Astrocyte (in vitro differentiated cells and primary cell): ENCODE measurements around the gene UVRAG. TPM values are rescaled to one million over a fixed set of nuclear protein-coding genes. Genes with fewer than 3 reads are reported as not detected.
A peak's percentile ranks its signal among the peaks of the same experiment; 100 is the strongest.

Experiments
- DNase-seq: peaks from one replicate; pipeline ENCODE4 v3.0.0-alpha.2; 2010; ENCODE audit warnings: low read depth
- FAIRE-seq: peaks from 2 replicates; lab custom pipeline; 2011; peaks lifted over from hg19 to GRCh38; lab: Jason Lieb, UNC
- H2AFZ ChIP-seq: 2 replicates; pipeline ENCODE4 v1.6.0; 2012; ENCODE audit warnings: low read depth, low read length, inconsistent platforms
- H3K27ac ChIP-seq: 2 replicates; pipeline ENCODE4 v1.5.1; 2011; ENCODE audit warnings: low read depth, low read length, inconsistent platforms
- H3K27me3 ChIP-seq: 2 replicates; pipeline ENCODE4 v1.6.0; 2011; ENCODE audit warnings: low read length, inconsistent platforms; ENCODE audit not compliant: insufficient read depth
- H3K36me3 ChIP-seq: 2 replicates; pipeline ENCODE4 v1.5.1; 2011; ENCODE audit warnings: low read length, inconsistent platforms; ENCODE audit not compliant: insufficient read depth
- H3K4me1 ChIP-seq: 2 replicates; pipeline ENCODE4 v1.5.1; 2011; ENCODE audit warnings: low read length, inconsistent platforms; ENCODE audit not compliant: insufficient read depth
- H3K4me2 ChIP-seq: 2 replicates; pipeline ENCODE4 v1.6.0; 2012; ENCODE audit warnings: low read length, inconsistent platforms
- H3K4me3 ChIP-seq: 2 replicates; pipeline ENCODE4 v1.5.1; 2011; ENCODE audit warnings: low read depth, mild to moderate bottlenecking, low read length, inconsistent platforms; ENCODE audit not compliant: insufficient read depth
- H3K79me2 ChIP-seq: 2 replicates; pipeline ENCODE4 v1.6.0; 2012; ENCODE audit warnings: mild to moderate bottlenecking, low read length, inconsistent platforms; ENCODE audit not compliant: insufficient read depth
- H3K9ac ChIP-seq: 2 replicates; pipeline ENCODE4 v1.6.0; 2012; ENCODE audit warnings: mild to moderate bottlenecking, low read length, inconsistent platforms
- H3K9me3 ChIP-seq: 2 replicates; pipeline ENCODE4 v1.5.1; 2012; ENCODE audit warnings: low read depth, mild to moderate bottlenecking, low read length, inconsistent platforms; ENCODE audit not compliant: insufficient read depth
- H4K20me1 ChIP-seq: 2 replicates; pipeline ENCODE4 v1.6.0; 2012; ENCODE audit warnings: low read length, inconsistent platforms; ENCODE audit not compliant: insufficient read depth
- H3K27ac Mint-ChIP-seq: one replicate; pipeline ENCODE4 v1.8.0; 2021; ENCODE audit warnings: mild to moderate bottlenecking, mixed read lengths; ENCODE audit not compliant: unreplicated experiment
- H3K27me3 Mint-ChIP-seq: one replicate; pipeline ENCODE4 v1.8.0; 2021; ENCODE audit warnings: low read depth, mixed read lengths; ENCODE audit not compliant: unreplicated experiment
- H3K36me3 Mint-ChIP-seq: one replicate; pipeline ENCODE4 v1.8.0; 2021; ENCODE audit warnings: low read depth, mixed read lengths; ENCODE audit not compliant: unreplicated experiment
- H3K4me1 Mint-ChIP-seq: one replicate; pipeline ENCODE4 v1.8.0; 2021; ENCODE audit warnings: low read depth, mixed read lengths; ENCODE audit not compliant: unreplicated experiment
- H3K4me3 Mint-ChIP-seq: one replicate; pipeline ENCODE4 v1.8.0; 2021; ENCODE audit warnings: mild to moderate bottlenecking, moderate library complexity, mixed read lengths; ENCODE audit not compliant: unreplicated experiment
- H3K9me3 Mint-ChIP-seq: one replicate; pipeline ENCODE4 v1.8.0; 2021; ENCODE audit warnings: mild to moderate bottlenecking, mixed read lengths; ENCODE audit not compliant: unreplicated experiment
- CTCF ChIP-seq: IDR thresholded peaks from 2 replicates; pipeline ENCODE4 v1.5.1; 2011; ENCODE audit warnings: low read depth, mild to moderate bottlenecking, inconsistent platforms, low read length, moderate library complexity; ENCODE audit not compliant: insufficient read depth
- EZH2 ChIP-seq: IDR thresholded peaks from 2 replicates; pipeline ENCODE4 v1.6.1; 2012; ENCODE audit warnings: mild to moderate bottlenecking, low read length, inconsistent platforms; ENCODE audit not compliant: insufficient read depth
- total RNA-seq: library from RNA; stranded (reverse); gene quantifications from 2 replicates; pipeline ENCODE4 v1.2.1, GENCODE V29; 2021

UVRAG gene
- total RNA-seq, 1 donor from 2014 or later, result 15.3 TPM

DNA sequence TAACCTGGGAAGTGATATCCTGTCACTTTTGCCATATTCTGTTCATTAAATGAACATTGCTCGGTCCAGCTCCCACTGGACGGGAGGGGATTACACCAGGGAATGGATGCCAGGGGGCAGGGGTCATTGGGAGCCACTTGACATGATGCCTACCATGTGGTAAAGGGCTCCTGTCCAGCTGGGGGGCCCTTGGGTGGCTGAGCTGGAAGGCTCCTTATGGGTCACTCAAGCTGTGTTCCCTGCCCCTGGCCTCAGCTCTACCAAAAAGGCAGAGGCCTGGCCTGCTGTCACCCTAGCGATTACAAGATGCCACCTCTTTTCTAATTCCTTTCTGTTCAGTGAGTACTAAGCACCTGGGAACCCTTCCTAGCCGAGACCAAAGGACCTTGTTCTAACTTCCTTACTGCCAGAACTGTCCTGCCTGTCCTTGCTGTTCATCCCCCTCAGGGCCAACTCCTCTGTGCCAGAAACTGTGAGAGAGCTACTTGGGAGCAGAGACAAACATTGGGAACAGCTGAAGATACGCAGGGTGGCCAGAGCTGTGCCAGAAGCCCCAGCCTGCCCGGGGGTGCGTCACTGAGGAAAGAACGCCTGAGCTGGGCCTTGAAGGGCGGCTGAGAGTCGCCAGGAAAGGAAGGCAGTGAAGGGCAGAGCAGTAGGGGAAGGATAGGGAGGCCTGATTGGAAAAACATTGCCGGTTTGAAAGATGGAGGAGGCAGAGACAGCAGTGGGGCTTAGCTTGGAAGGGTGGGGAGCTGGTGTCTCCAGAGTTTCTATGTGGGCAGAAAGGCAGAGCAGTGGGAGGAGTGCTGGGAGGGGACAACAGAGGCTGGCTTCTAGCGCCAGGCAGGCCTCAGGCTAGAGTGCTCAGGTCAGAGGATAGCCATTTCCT is 12.7 kb upstream of the UVRAG start:
- Mint-ChIP-seq H3K4me3 (no peak overlapping the region), H3K27ac (peak overlapping the region; percentile 62), H3K4me1 (peaks cover 2% of the 10 kb centered on the region), H3K9me3 (no peaks in the 10 kb centered on the region), H3K27me3 (peaks cover 3% of the 10 kb centered on the region), H3K36me3 (no peaks in the 10 kb centered on the region)
- Histone ChIP-seq H3K9ac (no peak overlapping the region), H3K4me2 (no peak overlapping the region), H3K27ac (no peak overlapping the region), H3K36me3 (no peaks in the 10 kb centered on the region), H2AFZ (no peak overlapping the region), H3K79me2 (no peaks in the 10 kb centered on the region), H3K4me3 (no peak overlapping the region), H4K20me1 (no peaks in the 10 kb centered on the region), H3K4me1 (peaks cover 6% of the 10 kb centered on the region), H3K9me3 (no peaks in the 10 kb centered on the region), H3K27me3 (no peaks in the 10 kb centered on the region)
- FAIRE-seq (no peak), DNase-seq (no peak)
- no peak for TF ChIP-seq CTCF
- no peak for TF ChIP-seq EZH2

DNA sequence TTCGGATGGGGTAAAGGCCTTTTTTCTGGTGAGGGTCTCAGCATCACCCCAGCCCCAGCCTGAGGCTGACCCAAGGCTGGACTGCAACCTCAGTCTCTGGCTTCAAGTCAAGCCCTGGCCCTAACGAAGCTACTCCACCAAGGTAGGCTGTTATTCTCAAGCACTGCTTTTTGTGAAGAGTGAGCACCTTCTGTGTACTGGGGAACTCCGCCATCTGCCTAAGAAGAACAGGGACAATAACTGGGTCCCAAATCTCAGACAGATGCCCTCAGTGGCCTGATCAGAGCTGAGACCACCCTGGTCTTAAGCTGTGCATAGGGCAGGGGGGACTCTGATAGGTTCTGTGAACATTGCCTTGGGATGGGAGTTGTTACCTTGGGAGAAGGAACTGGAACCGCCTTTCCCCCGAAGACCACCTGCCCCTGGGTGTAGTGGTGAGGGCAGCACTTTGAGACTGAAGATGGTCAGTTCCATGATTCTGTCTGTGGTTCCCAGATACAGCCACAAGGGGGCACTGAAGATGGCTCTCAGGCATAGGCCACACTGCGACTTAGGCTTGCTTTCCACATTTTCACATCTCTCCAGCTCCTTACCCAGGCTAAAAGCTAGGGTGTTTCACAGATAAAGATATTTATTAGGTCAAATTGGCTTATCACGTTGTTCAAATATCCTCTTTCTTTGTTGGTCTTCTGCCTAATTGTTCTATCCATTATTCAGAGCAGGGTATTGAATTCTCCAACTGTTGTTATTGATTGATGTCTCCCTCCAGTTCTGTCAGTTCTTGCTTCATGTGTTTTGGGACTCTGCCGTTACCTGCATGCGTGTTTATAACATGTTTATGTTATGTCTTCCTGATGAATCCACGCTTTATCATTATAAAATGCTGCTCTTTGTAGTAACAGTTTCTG is 11.8 kb upstream of the UVRAG start:
- H3K36me3 ChIP-seq, result no peaks in the 10 kb centered on the region
- H3K4me3 ChIP-seq, result no peak overlapping the region
- Mint-ChIP-seq H3K4me3 (no peak overlapping the region), H3K36me3 (no peaks in the 10 kb centered on the region), H3K27me3 (peaks cover 3% of the 10 kb centered on the region), H3K4me1 (no peaks in the 10 kb centered on the region), H3K9me3 (no peaks in the 10 kb centered on the region), H3K27ac (no peak overlapping the region)
- DNase-seq (peak; percentile 14), FAIRE-seq (peak; percentile 72)
- H4K20me1 ChIP-seq, result no peaks in the 10 kb centered on the region
- H3K9me3 ChIP-seq, result no peaks in the 10 kb centered on the region
- H2AFZ ChIP-seq, result no peak overlapping the region
- H3K27me3 ChIP-seq, result no peaks in the 10 kb centered on the region
- H3K27ac ChIP-seq, result no peak overlapping the region
- TF ChIP-seq CTCF (peak; percentile 87), EZH2 (no peak)
- no peak overlapping the region for H3K4me2 ChIP-seq
- no peaks in the 10 kb centered on the region for H3K79me2 ChIP-seq
- no peak overlapping the region for H3K9ac ChIP-seq
- H3K4me1 ChIP-seq, result no peaks in the 10 kb centered on the region
